Myocyte (in vitro differentiated cells): ENCODE measurements around the gene EDRF1. TPM values are rescaled to one million over a fixed set of nuclear protein-coding genes. Genes with fewer than 3 reads are reported as not detected.

Experiments
- DNase-seq: peaks from one replicate; pipeline ENCODE4 v3.0.0-alpha.2; 2012; ENCODE audit warnings: low read depth
- total RNA-seq: library from RNA; depleted of rRNA; stranded (reverse); fragments of >200 nt; gene quantifications from 2 replicates; pipeline ENCODE4 v1.2.3, GENCODE V29; 2014

Gene EDRF1
- total RNA-seq, 1 donor from 2014 or later, result 17.3 TPM

DNA sequence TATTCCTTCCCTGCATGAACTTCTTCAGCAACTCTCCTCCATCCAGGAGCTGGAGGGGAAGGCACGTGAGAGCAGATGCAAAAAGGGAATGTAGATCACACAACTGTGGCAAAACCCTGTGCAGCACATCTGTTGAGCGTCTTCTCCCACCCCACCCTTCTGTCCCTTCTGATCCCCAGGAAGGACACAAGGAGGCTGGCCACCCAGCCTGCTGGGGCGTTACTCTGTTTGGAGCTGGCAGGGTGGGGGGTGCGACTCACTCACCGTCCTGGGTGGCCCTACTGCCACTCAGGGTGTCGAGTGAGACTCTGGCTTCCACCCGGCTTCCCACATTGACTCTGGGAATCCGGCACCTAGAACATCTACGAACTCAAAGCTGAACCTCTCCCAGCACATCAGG lies 66.3 kb downstream of the EDRF1 start:
- no peak for DNase-seq

DNA sequence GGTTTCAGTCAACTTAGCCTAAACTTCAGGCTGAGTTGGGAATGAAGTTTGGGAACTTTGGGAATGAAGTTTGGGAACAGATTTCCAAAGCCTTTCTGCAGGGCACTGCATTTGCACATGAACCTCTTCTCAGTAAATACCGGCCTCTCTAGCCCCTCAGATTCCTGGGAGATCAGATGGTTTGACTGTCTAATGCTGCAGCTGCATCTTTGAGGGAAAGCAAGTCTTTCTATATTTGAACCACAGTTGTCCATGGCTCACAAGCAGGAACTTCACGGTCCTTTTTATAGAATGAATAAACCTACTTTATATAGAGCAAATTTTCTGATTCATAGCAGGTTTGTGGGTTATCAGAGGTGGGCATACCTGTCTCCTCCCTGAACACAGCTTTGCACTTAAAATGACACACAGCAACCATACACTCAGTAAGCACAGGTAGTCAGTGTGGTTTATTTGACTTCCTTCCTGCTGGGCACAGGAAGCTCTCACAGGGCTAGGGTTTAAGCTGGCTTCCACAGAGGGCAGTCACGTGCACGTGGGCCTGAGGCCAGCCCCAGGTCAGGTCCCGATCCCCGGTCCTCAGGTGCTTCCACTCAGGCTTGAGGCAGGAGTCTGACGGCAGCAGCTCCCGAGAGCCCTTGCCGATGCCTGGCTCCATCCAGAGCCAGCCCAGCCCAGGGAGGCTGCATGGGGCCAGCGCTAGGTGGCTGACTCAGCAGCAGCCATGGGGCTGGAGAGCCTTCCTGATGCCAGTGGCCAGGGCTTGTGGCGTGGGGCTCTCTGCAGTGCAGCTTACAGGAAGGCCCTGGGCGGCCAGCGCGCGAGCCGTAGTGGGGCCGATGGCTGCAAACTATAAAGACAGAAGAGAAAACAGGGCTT lies 68.9 kb downstream of the EDRF1 start:
- peak; percentile 56 for DNase-seq

DNA sequence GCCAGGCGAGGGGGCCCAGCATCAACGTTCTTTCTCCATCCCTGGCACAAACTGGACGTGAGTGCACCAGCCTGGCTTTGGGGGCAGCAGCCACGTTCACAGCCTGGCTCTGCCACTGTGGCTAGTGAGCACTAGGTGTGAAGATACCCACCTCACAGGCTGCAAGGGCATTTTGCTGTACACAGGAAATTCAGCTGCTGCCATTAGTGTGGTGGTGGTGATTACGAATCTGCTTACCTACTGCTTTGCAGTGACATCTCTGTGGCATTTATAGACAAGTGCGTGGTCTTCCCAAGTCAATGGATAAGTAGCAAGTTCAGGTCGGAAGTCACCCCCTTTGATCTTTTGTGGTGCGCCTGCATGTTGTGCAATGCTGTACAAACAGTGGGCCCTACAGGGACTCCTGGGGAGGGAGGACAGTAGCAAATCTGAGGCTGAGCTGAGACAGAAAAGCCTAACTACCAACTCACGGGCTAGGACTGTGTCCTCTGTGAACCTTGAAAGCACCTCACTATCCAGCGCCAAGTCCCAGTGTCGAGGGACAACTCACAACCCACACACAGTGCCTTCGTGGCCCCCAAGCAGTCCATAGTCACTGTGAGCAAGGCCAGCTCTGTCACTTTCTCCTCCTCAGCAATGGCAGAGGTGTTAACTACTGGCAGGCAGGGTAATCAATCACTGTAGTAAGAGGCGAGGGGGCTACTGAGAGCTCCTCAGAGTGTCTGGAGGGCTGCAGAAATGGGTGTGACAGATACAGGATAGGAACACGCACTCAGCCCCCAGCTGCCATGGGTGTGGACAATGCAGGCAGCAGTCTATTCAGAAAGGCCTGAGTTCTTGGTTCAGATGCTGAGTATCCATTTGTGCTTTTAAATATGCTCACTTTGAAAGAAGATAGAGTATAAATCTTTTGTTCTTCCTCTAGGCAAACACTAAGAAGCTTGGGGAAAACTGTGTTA lies 73.1 kb downstream of the EDRF1 start:
- DNase-seq, result no peak

DNA sequence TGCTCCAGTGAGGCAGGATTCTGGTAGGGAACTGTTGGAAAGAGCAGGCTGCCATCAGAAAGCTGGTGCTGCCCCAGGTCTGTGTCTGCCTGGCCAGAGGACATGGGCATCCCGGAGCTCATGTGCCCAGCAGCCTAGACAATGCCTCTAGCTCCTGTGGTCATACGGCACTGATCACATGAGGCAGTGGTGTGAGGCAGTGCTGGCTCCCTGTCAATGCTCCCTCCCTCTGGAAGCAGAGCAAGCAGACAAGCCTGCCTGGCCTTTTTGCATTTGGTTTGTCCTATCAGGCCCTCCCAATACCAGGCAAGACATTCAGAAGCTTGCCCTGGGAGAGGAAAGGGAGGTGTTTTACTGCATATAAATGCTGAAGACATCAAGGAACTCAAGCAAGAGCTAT lies 75.6 kb downstream of the EDRF1 start:
- peak; percentile 33 for DNase-seq

DNA sequence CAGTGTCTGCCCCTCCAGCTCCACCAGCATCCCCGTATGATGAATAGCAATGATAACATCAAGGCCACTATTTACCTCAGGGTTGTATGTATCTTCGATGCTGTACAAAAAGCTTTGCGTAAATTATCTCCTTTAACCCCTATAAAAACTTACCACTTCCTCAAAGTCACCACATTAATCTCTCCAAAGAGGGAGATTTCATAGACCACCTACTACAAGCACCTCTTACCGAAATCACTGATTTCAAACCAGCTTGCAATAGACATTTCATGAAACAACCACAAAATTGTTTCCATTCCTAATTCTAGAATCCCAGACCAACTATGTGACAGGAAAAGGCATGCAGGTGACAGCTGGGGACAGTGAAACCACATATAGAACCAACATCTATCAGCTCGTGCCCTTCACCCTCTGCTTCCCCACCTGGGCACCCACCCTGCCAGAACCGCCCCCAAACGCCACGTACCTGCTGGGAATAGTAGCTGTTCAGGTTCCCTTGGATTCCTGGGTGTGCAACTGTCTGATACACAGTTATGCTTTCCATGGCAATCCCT lies 76.2 kb downstream of the EDRF1 start:
- DNase-seq, result no peak

DNA sequence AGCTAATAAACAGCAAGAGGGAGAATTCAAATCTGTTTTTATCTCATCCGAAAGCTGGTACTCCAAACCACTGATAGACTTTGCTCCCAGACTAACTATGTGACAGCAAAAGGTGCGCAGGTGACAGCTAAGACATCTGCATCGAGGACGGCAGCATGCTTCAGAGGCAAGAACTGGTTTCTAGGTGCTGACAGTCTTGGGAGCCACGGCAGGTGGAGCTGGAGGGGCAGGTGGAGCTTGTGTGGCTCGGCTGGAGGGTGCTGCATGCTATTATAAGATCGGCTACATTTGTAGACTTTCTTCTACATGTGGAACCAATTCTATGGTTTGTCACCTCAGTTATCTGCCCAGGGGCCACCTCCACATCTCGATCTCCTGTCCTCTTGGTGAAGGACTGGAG lies 77.9 kb downstream of the EDRF1 start:
- DNase-seq, result no peak

DNA sequence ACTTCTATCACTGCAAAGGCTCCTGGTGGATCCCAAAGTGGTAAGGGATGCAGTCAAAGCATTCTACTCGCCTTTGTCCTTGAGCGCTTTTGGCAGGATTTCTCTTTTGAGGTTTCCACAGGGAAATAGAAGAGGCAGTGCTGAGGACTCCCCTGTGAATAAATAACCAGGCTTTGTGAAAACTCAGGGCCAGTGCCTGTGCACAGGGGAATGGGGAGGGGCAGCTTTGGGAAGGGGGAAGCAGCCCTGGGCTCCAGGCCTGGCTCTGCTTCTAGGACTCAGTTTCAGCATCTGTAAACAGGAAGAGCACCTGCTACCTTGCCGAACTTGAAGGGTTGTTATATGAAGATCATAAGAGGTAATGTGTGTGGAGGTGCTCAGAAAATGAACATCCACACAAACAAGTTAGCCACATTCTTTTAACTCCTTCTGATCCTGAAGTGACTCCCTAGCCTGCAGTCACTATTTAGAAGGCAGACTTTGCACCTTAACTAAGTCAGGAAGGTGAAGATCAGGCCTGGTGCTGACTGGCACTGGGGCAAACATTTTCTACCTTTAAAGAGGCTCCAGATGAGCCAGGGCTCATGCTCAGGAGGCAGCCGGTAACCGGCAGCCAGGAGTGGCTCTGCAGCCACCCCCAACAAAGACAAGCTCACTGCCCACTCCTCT lies 78.6 kb downstream of the EDRF1 start:
- DNase-seq, result no peak

DNA sequence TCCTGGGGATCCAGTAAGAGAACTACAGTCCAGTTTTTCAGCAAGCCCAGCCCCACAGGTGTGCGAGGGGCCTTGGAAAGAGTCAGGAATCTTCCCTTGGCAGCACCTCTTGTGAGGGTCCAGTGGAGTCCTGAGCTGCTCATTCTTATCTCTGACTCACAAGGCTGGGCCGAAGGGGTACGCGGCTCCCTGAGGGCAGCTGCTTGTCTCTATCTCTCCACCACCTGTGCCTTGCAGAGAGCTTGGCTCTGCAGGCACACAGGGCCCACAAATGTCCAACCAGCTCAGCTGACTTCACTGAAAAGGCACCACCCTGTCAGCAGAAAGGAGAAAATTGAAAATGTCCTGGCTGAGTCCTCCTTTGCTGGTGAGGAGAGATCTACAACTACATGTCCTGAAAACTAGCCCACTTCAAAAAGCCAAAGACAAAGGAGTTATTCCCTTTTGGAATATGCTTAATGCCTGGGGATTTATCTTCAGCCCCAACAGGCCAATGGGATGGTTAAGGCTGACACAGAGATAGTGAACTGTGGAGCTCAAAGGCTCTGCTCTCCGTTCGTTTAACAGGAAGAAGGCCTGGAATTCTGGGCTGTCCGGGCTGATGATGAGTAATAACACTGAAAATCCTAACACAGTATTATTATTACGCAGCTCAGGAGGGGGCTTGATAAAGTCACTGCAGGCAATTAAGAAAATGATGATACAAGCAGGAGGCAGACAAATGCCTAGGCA lies 80.1 kb downstream of the EDRF1 start:
- DNase-seq, result peak; percentile 32

DNA sequence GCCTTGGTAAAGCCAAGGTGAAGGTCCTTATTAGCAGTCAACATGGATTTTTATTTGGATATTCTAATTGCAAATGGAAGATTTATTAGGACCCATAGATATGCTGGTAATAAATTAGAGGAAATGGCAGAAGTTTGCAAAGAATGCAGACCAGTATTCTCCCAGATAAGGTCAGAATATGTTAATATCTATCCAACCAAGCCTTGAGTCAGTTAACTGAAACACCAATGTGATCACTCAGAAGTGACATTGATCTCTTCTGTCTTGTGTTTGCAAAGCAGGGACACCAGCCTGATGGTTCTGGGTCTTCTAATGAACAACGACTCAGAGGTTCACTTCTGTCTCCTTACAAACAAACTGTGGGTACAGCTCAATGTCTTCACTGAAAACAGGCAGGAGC lies 82.1 kb downstream of the EDRF1 start:
- DNase-seq, result no peak

DNA sequence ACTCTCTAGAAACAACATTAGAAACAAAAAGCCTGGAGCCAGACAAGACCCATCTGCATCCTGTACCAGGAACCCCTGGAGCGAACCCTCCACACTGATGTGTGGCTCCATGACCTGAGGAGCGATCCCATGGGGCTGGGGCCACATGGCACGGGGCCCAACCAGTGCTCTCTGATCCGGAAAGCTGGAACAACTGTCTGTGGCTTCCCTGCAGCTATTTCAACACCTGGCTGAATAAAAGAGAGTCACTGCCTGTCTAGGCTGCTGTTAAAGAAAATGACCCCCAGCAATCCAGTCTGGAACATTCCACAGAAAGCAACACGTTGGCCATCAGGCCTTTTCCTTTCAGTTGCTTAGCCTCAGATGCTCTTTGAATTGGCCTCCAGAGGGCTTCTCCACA lies 82.6 kb downstream of the EDRF1 start:
- DNase-seq, result no peak

DNA sequence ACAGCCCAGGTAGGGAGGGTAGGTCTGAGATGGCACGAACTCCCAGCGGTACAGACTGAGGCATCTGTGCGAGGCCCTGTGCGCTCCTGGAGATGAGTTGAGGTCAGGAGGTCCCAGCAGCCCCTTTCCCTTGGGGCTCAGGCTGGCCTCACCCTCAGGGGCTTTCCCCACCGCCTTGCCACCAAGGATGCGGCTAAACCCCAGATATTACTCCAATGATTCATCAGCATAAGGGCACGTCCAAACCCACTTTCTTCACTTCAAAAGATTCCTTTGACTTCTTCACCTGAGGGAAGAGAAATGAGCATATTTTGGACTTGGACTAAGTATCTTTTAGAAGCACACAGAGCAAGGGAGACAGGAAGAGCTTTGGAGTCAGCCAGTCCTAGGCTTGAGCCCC lies 83.2 kb downstream of the EDRF1 start:
- no peak for DNase-seq

DNA sequence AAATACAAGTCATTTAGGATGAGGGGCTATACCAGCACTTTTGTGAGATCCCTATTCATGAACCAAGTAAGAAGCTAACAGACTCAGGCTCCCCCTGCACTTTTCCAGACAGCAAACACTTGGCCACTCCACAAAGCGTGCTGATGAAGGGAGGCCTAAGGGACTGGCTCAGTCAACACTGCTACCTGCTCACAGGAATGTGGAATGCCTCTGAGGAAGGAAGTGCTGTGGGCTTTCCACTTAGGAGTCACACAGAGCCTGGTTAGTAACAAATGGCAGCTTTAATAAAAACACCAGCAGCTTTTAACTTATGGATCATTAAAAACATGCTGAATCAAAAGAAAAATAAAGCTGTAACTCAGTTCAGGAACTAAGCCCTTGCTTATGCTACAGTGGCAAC lies 88.5 kb downstream of the EDRF1 start:
- no peak for DNase-seq

DNA sequence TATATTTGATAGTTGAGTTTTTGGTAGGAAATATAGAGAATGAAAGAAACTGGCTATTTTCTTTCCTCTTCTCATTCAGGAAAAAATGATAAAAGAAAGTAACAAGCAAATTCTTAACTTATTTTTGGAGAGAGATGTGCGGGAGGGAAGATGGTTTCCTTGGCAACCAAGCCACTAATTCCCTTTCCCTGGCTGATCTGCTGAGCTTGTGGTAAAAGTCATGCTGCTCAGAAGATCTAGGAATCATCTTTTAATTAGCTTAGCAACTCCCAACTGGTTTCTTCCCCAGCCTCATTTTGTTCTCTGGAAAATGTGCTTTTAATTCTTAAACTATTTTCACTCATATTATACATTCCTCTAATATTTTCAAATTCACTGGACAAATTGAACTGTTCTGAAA lies 91.7 kb downstream of the EDRF1 start:
- DNase-seq, result peak; percentile 16

DNA sequence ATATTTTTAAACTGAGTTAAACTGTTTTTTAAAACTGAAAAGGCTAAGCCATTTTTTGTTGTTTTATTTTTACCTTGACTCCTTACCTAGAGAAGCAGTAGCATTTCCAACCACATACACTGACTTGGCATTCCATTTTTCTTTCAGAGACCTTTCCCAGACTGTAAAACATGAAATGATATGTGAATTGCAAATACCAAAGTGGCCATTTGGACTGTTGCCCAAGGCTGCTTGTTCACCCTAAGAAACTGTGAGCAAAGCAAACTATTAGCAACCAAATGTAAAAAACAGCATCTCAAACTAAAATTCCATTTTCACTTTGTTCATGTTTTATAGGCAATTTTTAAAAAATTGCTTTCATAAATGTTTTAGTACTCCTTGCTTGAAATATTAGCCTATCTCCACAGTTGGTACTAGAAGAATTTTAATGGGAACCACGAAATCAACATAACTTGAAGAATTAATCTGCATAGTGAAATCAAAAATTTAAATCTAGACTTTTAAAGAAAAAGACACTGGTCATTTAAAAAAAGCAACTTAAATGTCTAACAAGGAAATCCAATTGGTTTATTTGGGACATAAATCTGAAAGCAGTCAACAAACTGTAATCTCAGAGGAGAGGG lies 92.7 kb downstream of the EDRF1 start:
- DNase-seq, result peak; percentile 39

Other genes with a start within 250 kb of the EDRF1 start
- not detected in 2 replicates for gene TEX36, start 36.5 kb upstream of the EDRF1 start, total RNA-seq
- gene MMP21, start 56.1 kb downstream of the EDRF1 start, total RNA-seq, result not detected in 2 replicates
- 94.3 and 106 TPM in 2 replicates for gene UROS, start 103.5 kb downstream of the EDRF1 start, total RNA-seq
- gene BCCIP, start 103.8 kb downstream of the EDRF1 start, total RNA-seq, result 74.6 and 74.9 TPM in 2 replicates
- 51.7 and 62.3 TPM in 2 replicates for gene DHX32, start 161.6 kb downstream of the EDRF1 start, total RNA-seq
- 1.4 and 2.5 TPM in 2 replicates for gene FANK1, start 176.9 kb downstream of the EDRF1 start, total RNA-seq